ENCODE data around the gene ACTL7A. TPM values are rescaled to one million over a fixed set of nuclear protein-coding genes. Genes with fewer than 3 reads are reported as not detected.

ACTL7A gene
- total and polyA plus RNA-seq, 2 of the 13 experiments (the other 11 are each of a cell fraction or from before 2014, with no cell fraction given), result not detected

- TF ChIP-seq ZNF781 (CRISPR knock-in tag; IDR thresholded peaks at IDR 0.05; ENCODE audit: borderline replicate concordance, not compliant biosample characterization), result no peak
- peak; percentile 90 for TF ChIP-seq SOX5 (CRISPR knock-in tag; IDR thresholded peaks at IDR 0.05; ENCODE audit: borderline replicate concordance)
- TF ChIP-seq, protein P1, sequence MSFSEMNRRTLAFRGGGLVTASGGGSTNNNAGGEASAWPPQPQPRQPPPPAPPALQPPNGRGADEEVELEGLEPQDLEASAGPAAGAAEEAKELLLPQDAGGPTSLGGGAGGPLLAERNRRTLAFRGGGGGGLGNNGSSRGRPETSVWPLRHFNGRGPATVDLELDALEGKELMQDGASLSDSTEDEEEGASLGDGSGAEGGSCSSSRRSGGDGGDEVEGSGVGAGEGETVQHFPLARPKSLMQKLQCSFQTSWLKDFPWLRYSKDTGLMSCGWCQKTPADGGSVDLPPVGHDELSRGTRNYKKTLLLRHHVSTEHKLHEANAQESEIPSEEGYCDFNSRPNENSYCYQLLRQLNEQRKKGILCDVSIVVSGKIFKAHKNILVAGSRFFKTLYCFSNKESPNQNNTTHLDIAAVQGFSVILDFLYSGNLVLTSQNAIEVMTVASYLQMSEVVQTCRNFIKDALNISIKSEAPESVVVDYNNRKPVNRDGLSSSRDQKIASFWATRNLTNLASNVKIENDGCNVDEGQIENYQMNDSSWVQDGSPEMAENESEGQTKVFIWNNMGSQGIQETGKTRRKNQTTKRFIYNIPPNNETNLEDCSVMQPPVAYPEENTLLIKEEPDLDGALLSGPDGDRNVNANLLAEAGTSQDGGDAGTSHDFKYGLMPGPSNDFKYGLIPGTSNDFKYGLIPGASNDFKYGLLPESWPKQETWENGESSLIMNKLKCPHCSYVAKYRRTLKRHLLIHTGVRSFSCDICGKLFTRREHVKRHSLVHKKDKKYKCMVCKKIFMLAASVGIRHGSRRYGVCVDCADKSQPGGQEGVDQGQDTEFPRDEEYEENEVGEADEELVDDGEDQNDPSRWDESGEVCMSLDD (CRISPR knock-in tag; IDR thresholded peaks at IDR 0.05; ENCODE audit: borderline replicate concordance), result peak; percentile 89; the same call in 1 of the 2 replicates
- peak; percentile 96 for TF ChIP-seq ZNF609 (CRISPR knock-in tag; IDR thresholded peaks at IDR 0.05; ENCODE audit: borderline replicate concordance)
- TF ChIP-seq REPIN1 (CRISPR knock-in tag; IDR thresholded peaks at IDR 0.05; ENCODE audit: borderline replicate concordance, low read depth), result peak; percentile 97
- TF ChIP-seq TAF15 (IDR thresholded peaks at IDR 0.05; ENCODE audit: low read depth, low read length, poor library complexity, severe bottlenecking), result no peak
- TF ChIP-seq ZNF790 (CRISPR knock-in tag; IDR thresholded peaks at IDR 0.05; ENCODE audit: borderline replicate concordance), result no peak
- TF ChIP-seq, protein P2, sequence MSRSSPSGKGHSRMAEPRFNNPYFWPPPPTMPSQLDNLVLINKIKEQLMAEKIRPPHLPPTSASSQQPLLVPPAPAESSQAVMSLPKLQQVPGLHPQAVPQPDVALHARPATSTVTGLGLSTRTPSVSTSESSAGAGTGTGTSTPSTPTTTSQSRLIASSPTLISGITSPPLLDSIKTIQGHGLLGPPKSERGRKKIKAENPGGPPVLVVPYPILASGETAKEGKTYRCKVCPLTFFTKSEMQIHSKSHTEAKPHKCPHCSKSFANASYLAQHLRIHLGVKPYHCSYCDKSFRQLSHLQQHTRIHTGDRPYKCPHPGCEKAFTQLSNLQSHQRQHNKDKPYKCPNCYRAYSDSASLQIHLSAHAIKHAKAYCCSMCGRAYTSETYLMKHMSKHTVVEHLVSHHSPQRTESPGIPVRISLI (CRISPR knock-in tag; IDR thresholded peaks at IDR 0.05; ENCODE audit: borderline replicate concordance), result peak; percentile 68; the same call in 1 of the 2 replicates
- no peak for TF ChIP-seq PLSCR1 (CRISPR knock-in tag; IDR thresholded peaks at IDR 0.05; ENCODE audit: borderline replicate concordance)
- no peak for TF ChIP-seq ZNF589 (CRISPR knock-in tag; conservative IDR thresholded peaks at IDR 0.05)
- TF ChIP-seq, protein P3, sequence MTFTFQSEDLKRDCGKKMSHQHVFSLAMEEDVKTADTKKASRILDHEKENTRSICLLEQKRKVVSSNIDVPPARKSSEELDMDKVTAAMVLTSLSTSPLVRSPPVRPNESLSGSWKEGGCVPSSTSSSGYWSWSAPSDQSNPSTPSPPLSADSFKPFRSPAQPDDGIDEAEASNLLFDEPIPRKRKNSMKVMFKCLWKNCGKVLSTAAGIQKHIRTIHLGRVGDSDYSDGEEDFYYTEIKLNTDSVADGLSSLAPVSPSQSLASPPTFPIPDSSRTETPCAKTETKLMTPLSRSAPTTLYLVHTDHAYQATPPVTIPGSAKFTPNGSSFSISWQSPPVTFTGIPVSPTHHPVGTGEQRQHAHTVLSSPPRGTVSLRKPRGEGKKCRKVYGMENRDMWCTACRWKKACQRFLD (CRISPR knock-in tag; IDR thresholded peaks at IDR 0.05; ENCODE audit: borderline replicate concordance), result no peak
- TF ChIP-seq BCL6 (CRISPR knock-in tag; IDR thresholded peaks at IDR 0.05), result peak; percentile 81
- no peak for TF ChIP-seq SP140L (CRISPR knock-in tag; IDR thresholded peaks at IDR 0.05; ENCODE audit: borderline replicate concordance)
- TF ChIP-seq, protein P4, sequence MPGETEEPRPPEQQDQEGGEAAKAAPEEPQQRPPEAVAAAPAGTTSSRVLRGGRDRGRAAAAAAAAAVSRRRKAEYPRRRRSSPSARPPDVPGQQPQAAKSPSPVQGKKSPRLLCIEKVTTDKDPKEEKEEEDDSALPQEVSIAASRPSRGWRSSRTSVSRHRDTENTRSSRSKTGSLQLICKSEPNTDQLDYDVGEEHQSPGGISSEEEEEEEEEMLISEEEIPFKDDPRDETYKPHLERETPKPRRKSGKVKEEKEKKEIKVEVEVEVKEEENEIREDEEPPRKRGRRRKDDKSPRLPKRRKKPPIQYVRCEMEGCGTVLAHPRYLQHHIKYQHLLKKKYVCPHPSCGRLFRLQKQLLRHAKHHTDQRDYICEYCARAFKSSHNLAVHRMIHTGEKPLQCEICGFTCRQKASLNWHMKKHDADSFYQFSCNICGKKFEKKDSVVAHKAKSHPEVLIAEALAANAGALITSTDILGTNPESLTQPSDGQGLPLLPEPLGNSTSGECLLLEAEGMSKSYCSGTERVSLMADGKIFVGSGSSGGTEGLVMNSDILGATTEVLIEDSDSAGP (CRISPR knock-in tag; IDR thresholded peaks at IDR 0.05; ENCODE audit: borderline replicate concordance), result no peak
Observed at GRCh38 chr9:108894225-108894997, 32.3 kb downstream of the ACTL7A start (continued).

All from HepG2 (cell line).